GM18507 (cell line): ENCODE results near the gene EPB41L4A.

Source experiments
- DNase-seq: peaks from one replicate; pipeline ENCODE4 v3.0.0; 2011; ENCODE audit warnings: low read depth; ENCODE audit not compliant: insufficient read length; ENCODE audit errors: extremely low spot score
- FAIRE-seq: peaks from 2 replicates; lab custom pipeline; 2011; peaks lifted over from hg19 to GRCh38; lab: Jason Lieb, UNC

EPB41L4A gene

DNA sequence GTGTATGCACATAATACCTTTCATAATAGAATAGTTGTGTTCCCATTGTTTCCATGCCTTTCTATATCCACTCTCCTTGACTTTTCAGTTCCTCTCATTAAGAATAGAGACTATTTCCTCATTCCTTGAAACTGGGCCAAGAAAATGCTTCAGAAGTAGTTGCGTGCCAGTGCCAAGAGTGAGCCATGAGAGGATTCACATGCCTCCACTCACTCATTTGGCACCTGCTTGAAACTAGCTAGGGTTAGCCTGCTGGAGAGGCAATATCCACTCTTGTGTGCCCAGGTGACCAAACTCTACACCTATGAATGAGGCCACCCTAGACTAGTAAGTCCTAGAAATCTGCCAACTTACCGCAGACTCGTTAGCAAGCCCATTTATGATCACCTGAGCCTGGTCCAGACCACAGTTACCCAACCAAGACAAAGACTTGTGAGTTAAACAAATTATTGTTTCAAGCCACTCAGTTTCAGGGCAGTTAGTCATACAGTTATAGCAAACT is 276.3 kb downstream of the EPB41L4A start:
- DNase-seq: no peak
- peak; percentile 75 for FAIRE-seq

DNA sequence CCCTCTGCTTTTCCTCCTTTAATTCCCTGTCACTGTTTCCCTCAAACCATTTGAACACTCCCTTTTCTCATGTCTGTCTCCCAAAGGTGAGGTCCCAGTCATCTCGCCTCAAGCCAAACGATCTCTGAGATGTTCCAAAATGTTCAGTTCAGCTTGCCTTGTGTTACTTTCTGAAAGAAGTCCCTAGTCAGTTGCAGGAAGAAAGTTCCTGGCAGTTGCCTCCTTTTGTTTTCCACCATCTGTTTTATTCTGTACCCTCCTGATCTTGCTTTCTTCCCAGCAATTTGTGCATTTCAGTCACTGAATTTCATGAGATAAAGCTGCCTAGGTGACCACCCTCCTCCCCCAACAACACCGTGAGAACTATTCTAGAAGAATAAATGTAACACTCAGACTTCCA is 277.5 kb downstream of the EPB41L4A start:
- FAIRE-seq: no peak
- DNase-seq: no peak

DNA sequence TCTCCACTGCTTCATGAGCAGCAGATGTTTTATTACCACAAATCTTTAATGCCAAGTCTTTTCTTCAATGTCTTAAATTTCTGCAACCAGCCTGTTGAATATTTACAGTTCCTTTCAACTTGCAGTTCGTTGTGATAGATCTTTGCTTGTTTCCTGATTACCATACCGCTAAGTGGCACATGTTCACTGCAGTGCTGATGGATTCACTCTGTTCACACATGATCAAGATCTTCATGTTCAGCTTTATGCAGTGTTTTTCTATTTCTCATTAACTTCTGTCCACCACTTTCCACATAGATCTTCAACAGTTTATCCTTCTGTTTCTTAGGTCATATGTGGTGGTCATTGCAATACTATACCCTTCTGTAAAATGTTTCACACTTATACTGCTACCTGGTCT is 280.6 kb downstream of the EPB41L4A start:
- no peak for FAIRE-seq
- no peak for DNase-seq

GRCh38 chr5:112136773-112137172 is 282.3 kb downstream of the EPB41L4A start:
- DNase-seq: no peak
- no peak for FAIRE-seq

DNA sequence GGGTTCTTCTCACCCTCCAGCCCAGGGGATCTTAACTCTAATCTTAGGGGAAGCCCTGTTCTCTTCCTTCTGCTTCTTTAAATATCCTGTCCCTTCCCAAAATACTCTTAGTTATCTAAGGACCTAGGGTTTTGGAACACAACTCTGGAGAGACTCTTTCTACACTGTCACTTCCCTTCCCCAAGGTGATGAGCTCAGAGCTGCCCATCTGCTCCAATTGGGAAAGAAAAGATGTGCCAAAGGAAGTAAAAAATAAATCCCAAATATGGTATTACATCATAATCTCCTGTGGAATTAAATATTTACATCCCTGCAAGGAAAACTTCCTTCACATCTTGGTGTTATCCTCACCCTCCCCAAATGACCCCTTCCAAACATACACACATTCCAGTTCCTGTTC is 291.2 kb downstream of the EPB41L4A start:
- DNase-seq (no peak), FAIRE-seq (no peak)

DNA sequence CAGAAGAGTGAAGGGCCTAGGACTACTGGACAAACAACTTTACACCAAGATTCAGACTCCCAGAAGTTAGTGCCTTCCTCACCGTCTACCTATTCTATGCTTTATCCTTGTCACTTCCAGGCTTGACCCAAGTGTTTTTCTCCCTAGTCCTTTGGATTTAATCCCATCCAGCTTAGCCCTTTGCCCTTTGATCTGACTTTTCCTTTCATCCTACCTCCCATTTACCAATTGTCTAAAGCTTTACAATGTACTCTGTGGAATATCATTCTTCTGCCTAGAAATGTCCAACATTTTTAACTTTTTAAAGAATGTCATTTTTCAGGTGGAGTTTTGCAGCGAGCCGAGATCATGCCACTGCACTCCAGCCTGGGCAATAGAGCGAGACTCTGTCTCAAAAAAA is 292.1 kb downstream of the EPB41L4A start:
- no peak for FAIRE-seq
- DNase-seq: no peak

GRCh38 chr5:112125903-112126302 is 293.2 kb downstream of the EPB41L4A start:
- DNase-seq (no peak), FAIRE-seq (no peak)

DNA sequence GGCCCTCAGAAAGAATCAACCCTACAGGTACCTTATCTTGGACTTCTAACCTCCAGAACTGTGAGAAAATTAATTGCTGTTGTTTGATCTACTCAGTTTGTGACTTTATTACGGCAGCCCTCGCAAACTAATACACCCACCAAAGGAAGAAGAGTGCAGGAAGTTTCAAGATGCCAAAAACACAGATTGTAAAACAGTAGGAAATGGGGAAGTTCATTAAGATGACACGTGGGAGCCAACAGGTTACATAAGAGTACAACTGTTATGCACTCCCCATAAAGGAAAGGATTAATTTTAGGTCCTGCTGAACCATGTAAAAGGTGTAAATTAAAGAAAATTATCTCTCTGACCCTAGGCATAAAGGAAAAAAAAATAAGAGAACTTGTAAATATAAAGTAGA is 294.3 kb downstream of the EPB41L4A start:
- FAIRE-seq: no peak
- no peak for DNase-seq

- no peak for FAIRE-seq
Observed at GRCh38 chr5:112123086-112123485, 296.0 kb downstream of the EPB41L4A start.

GRCh38 chr5:112122353-112122752 is 296.7 kb downstream of the EPB41L4A start:
- no peak for FAIRE-seq
- no peak for DNase-seq

More at GRCh38 chr5:112123086-112123485, 296.0 kb downstream of the EPB41L4A start:
- DNase-seq: no peak

DNA sequence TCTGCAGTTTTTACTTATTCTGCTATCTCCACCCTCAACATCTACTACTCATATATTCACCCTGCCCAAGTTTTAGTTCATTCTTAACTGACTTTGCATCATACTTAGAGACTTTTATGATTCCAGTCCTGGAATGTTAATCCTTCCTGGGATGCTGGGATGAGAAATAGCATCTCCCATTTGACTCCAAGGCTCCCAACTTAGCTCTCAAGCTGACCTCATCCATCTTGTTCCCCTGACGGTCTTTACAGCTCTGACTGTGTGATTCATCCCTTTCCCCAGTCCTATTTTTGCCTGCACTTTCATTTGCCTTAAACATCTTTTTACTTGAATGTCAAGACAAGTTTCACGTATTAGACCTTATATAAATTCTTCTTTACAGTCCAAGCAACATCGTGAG is 297.8 kb downstream of the EPB41L4A start:
- FAIRE-seq: no peak
- DNase-seq: no peak

DNA sequence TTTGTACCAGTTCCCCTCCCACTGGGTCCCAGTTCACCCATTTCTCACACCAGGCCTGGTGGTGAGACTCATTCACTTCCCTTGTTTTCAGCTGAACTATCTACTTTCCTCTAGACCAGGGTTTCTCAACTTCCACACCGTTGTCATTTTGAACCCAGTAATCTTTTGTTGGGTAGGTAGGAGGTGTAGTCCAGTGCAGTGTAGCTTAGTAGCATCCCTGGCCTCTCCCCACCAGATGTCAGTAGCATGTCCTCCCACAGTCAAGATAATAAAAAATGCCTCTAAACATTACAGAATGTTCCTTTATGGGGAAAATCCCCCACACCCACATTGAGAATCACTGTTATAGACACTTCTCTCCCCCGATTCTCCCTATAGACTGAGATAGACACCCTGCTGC is 299.1 kb downstream of the EPB41L4A start:
- no peak for FAIRE-seq
- no peak for DNase-seq

- FAIRE-seq (peak; percentile 63), DNase-seq (no peak)
Observed at GRCh38 chr5:112119508-112119907, 299.6 kb downstream of the EPB41L4A start.

DNA sequence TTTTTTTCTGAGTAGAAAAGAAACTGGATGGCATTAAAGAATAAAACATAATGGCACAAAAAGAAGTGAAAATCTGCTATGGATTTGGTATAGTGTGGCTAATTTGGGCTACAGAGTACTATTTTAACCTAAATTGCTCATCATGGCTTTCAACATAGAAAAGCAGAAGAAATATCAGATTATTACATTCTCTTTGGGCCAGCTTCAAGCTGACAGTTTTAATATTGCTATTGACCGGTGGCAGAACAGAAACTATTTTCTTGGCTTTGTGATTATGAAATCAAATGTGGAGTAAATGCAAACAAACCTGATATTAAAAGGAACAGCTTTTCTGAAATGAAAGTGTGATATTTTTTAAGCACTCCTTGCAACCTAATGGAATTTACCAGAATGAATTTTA is 301.5 kb downstream of the EPB41L4A start:
- FAIRE-seq: no peak
- no peak for DNase-seq

GRCh38 chr5:112116371-112116770 is 302.7 kb downstream of the EPB41L4A start:
- DNase-seq: no peak
- peak; percentile 76 for FAIRE-seq

DNA sequence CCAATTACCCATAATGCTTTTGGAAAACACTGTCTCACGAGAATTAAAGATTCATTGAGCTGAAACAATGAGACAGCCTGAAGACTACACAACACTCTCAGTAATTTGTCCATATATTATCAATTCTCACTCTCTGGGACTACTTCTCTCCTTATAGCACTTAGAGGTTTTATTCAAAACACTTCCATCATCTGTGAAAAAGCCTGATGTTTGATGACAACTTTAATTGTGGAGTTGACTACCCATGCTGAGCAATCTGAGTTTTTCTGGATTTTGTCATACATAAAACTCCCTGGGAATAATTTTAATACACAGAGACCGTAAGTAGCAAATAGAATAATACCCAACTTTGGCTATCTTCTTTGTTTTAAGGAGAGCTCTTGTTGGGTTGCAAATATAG is 305.5 kb downstream of the EPB41L4A start:
- no peak for FAIRE-seq

More for the DNA sequence above, 305.5 kb downstream of the EPB41L4A start:
- no peak for DNase-seq
